CD4-positive, CD25-positive, alpha-beta regulatory T cell (primary cell): ENCODE results near the gene ATXN1. TPM values are rescaled to one million over a fixed set of nuclear protein-coding genes. Genes with fewer than 3 reads are reported as not detected.

Source experiments
- ATAC-seq, 2 donors: fragments of 150-1000 bp; cut with Tn5 transposase; one replicate each; pipeline ENCODE4 v1.10.0; 2021; ENCODE audit warnings: low read depth in 2 of 2, moderate number of reproducible peaks in 2 of 2, moderate library complexity in 1 of 2
- DNase-seq, 3 donors: peaks; one replicate each; pipeline versions ENCODE4 v3.0.0 to v3.0.0-alpha.2; 2012 to 2022; ENCODE audit warnings: mixed read lengths in 1 of 3
- H3K27ac ChIP-seq: one replicate; pipeline ENCODE4 v1.7.0; 2013; ENCODE audit warnings: mild to moderate bottlenecking, low read length; ENCODE audit not compliant: insufficient read depth, poor library complexity, severe bottlenecking
- H3K27me3 ChIP-seq: one replicate; pipeline ENCODE4 v1.7.0; 2013; ENCODE audit warnings: low read length; ENCODE audit not compliant: control insufficient read depth, insufficient read depth
- H3K36me3 ChIP-seq: one replicate; pipeline ENCODE4 v1.7.0; 2013; ENCODE audit warnings: mild to moderate bottlenecking, low read length, moderate library complexity; ENCODE audit not compliant: control insufficient read depth, insufficient read depth
- H3K4me1 ChIP-seq: 2 replicates; pipeline ENCODE4 v1.7.0; 2013; ENCODE audit warnings: mild to moderate bottlenecking, low read length; ENCODE audit not compliant: insufficient read depth, control insufficient read depth, poor library complexity, severe bottlenecking
- H3K4me3 ChIP-seq: one replicate; pipeline ENCODE4 v1.7.0; 2013; ENCODE audit warnings: low read depth, mild to moderate bottlenecking, low read length, moderate library complexity
- H3K9me3 ChIP-seq, 2 experiments: 1 replicate in 1 of 2; 2 replicates in 1 of 2; pipeline ENCODE4 v1.7.0; 2013; ENCODE audit warnings: low read length in 2 of 2, mild to moderate bottlenecking in 1 of 2, moderate library complexity in 1 of 2; ENCODE audit not compliant: control insufficient read depth in 2 of 2
- H3K27ac Mint-ChIP-seq, 3 donors: one replicate each; pipeline ENCODE4 v1.8.0; 2020 to 2022; ENCODE audit warnings: mild to moderate bottlenecking in 3 of 3, mixed read lengths in 3 of 3, moderate library complexity in 2 of 3
- H3K27me3 Mint-ChIP-seq: one replicate; pipeline ENCODE4 v1.8.0; 2022; ENCODE audit warnings: mild to moderate bottlenecking, mixed read lengths
- H3K36me3 Mint-ChIP-seq: one replicate; pipeline ENCODE4 v1.8.0; 2020; ENCODE audit warnings: mixed read lengths
- H3K4me1 Mint-ChIP-seq, 4 donors: one replicate each; pipeline ENCODE4 v1.8.0; 2020 to 2022; ENCODE audit warnings: mixed read lengths in 4 of 4, mild to moderate bottlenecking in 1 of 4
- H3K4me3 Mint-ChIP-seq, 4 donors: one replicate each; pipeline ENCODE4 v1.8.0; 2020 to 2022; ENCODE audit warnings: mild to moderate bottlenecking in 4 of 4, mixed read lengths in 4 of 4, moderate library complexity in 3 of 4
- H3K9me3 Mint-ChIP-seq, 7 donors: one replicate each; pipeline ENCODE4 v1.8.0; 2020 to 2022; ENCODE audit warnings: mixed read lengths in 7 of 7, mild to moderate bottlenecking in 3 of 7, moderate library complexity in 2 of 7
- polyA plus RNA-seq, 4 donors: library from polyadenylated mRNA; unstranded; fragments of 300-500 nt; fragmentation: Illumina TruSeq; gene quantifications; one replicate each; pipeline ENCODE4 v1.2.3, GENCODE V29; 2021
- total RNA-seq: library from RNA; stranded (reverse); gene quantifications from one replicate; pipeline ENCODE4 v1.2.3, GENCODE V29; 2022

The ATXN1 gene
- total and polyA plus RNA-seq, 5 donors from 2014 or later, result 15.8 to 191 (median 19.2) TPM

- no peak overlapping the region for H3K4me3 ChIP-seq
- H3K36me3 ChIP-seq, result no peaks in the 10 kb centered on the region
- DNase-seq, result no peak
- peaks cover 2% of the 10 kb centered on the region for H3K27me3 ChIP-seq
- H3K27ac ChIP-seq, result no peak overlapping the region
- ATAC-seq, result no peak
- Mint-ChIP-seq H3K27me3 (peaks cover 8% of the 10 kb centered on the region), H3K4me3 (no peak overlapping the region), H3K4me1 (no peaks in the 10 kb centered on the region), H3K36me3 (no peaks in the 10 kb centered on the region), H3K9me3 (no peaks in the 10 kb centered on the region), H3K27ac (peak overlapping the region in 1 of 3 donors; percentile 8)
- H3K4me1 ChIP-seq, result no peaks in the 10 kb centered on the region
- no peaks in the 10 kb centered on the region for H3K9me3 ChIP-seq
These were observed 466.9 kb downstream of the ATXN1 start for GRCh38 chr6:16294371-16294770.

DNA sequence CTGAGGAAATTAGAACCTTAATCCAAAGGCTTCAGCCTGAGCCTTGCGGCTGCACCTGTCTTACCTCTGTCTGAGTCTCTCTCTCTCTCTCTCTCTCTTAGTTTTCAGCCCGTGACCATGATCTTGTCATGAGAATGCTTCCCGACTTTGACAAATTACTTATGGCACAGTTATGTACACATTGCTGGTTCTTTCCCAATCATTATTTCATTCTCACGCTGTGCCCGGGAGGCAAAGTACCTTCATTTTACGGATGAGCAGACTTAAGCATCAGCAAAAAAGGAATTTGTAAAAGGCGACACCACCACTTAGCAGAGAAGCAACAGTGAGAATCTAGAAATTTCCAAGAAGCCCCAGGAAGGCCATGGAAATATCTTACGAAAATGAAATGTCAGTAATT lies 468.3 kb downstream of the ATXN1 start:
- no peaks in the 10 kb centered on the region for H3K9me3 ChIP-seq
- no peaks in the 10 kb centered on the region for H3K36me3 ChIP-seq
- no peak for ATAC-seq
- H3K4me1 ChIP-seq, result no peaks in the 10 kb centered on the region
- Mint-ChIP-seq H3K36me3 (no peaks in the 10 kb centered on the region), H3K9me3 (no peaks in the 10 kb centered on the region), H3K4me1 (no peaks in the 10 kb centered on the region), H3K27me3 (peaks cover 11% of the 10 kb centered on the region), H3K4me3 (no peak overlapping the region), H3K27ac (no peak overlapping the region)
- no peak for DNase-seq
- peaks cover 2% of the 10 kb centered on the region for H3K27me3 ChIP-seq
- no peak overlapping the region for H3K27ac ChIP-seq
- no peak overlapping the region for H3K4me3 ChIP-seq

- no peak overlapping the region for H3K27ac ChIP-seq
- H3K4me1 Mint-ChIP-seq, result no peaks in the 10 kb centered on the region
- H3K4me3 ChIP-seq, result no peak overlapping the region
- no peaks in the 10 kb centered on the region for H3K9me3 Mint-ChIP-seq
- DNase-seq (no peak), ATAC-seq (no peak)
- H3K4me1 ChIP-seq, result no peaks in the 10 kb centered on the region
- H3K36me3 ChIP-seq, result no peaks in the 10 kb centered on the region
- no peak overlapping the region for H3K27ac Mint-ChIP-seq
- no peaks in the 10 kb centered on the region for H3K9me3 ChIP-seq
- peaks cover 11% of the 10 kb centered on the region for H3K27me3 Mint-ChIP-seq
- H3K4me3 Mint-ChIP-seq, result no peak overlapping the region
- no peaks in the 10 kb centered on the region for H3K36me3 Mint-ChIP-seq
- peaks cover 2% of the 10 kb centered on the region for H3K27me3 ChIP-seq
These were observed 468.8 kb downstream of the ATXN1 start for GRCh38 chr6:16292432-16292831.

DNA sequence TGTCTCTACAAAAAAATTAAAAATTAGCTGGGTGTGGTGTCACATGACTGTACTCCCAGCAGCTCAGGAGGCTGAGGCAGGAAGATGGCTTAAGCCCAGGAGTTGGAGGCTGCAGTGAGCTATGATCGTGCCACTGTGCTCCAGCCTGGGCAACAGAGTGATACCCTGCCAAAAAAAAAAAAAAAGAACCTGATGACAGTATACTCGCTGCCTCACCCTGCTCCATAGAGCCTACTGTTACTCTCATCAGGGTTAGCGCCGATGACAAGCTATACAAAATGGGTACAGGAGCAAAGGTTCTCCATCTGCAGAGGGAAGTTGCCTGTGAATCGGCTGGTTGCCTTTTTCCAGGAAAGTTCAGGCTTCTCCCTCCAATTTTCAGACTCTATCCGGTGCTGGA lies 469.5 kb downstream of the ATXN1 start:
- DNase-seq (no peak), ATAC-seq (no peak)
- Histone ChIP-seq H3K27ac (no peak overlapping the region), H3K27me3 (peaks cover 2% of the 10 kb centered on the region), H3K36me3 (no peaks in the 10 kb centered on the region), H3K4me1 (no peaks in the 10 kb centered on the region), H3K9me3 (no peaks in the 10 kb centered on the region), H3K4me3 (no peak overlapping the region)
- no peak overlapping the region for H3K27ac Mint-ChIP-seq
- peaks cover 11% of the 10 kb centered on the region for H3K27me3 Mint-ChIP-seq
- no peaks in the 10 kb centered on the region for H3K36me3 Mint-ChIP-seq
- no peaks in the 10 kb centered on the region for H3K9me3 Mint-ChIP-seq
- H3K4me1 Mint-ChIP-seq, result no peaks in the 10 kb centered on the region
- no peak overlapping the region for H3K4me3 Mint-ChIP-seq

DNA sequence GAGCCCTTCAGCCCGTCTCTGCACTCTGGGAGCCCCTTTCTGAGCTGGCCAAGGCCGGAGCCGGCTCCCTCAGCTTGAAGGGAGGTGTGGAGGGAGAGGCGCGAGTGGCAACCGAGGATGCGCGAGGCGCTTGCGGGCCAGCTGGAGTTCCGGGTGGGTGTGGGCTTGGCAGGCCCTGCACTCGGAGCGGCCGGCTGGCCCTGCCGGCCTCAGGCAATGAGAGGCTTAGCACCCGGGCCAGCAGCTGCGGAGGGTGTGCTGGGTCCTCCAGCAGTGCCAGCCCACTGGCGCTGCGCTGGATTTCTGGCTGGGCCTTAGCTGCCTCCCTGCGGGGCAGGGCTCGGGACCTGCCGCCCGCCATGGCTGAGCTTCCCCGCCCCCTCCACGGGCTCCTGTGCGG lies 473.1 kb downstream of the ATXN1 start:
- H3K9me3 Mint-ChIP-seq, result no peaks in the 10 kb centered on the region
- Histone ChIP-seq H3K36me3 (no peaks in the 10 kb centered on the region), H3K9me3 (no peaks in the 10 kb centered on the region), H3K4me1 (no peaks in the 10 kb centered on the region), H3K4me3 (no peak overlapping the region), H3K27ac (no peak overlapping the region), H3K27me3 (no peaks in the 10 kb centered on the region)
- no peaks in the 10 kb centered on the region for H3K36me3 Mint-ChIP-seq
- H3K4me3 Mint-ChIP-seq, result no peak overlapping the region
- no peaks in the 10 kb centered on the region for H3K4me1 Mint-ChIP-seq
- no peak overlapping the region for H3K27ac Mint-ChIP-seq
- H3K27me3 Mint-ChIP-seq, result peaks cover 17% of the 10 kb centered on the region
- ATAC-seq, result no peak
- DNase-seq, result no peak

GRCh38 chr6:16286151-16286522 lies 475.1 kb downstream of the ATXN1 start:
- Mint-ChIP-seq H3K4me3 (no peak overlapping the region), H3K36me3 (no peaks in the 10 kb centered on the region), H3K4me1 (no peaks in the 10 kb centered on the region), H3K9me3 (no peaks in the 10 kb centered on the region), H3K27ac (no peak overlapping the region), H3K27me3 (peaks cover 17% of the 10 kb centered on the region)
- Histone ChIP-seq H3K36me3 (no peaks in the 10 kb centered on the region), H3K9me3 (no peaks in the 10 kb centered on the region), H3K4me1 (no peaks in the 10 kb centered on the region), H3K4me3 (no peak overlapping the region), H3K27me3 (no peaks in the 10 kb centered on the region), H3K27ac (no peak overlapping the region)
- ATAC-seq, result no peak
- peak in 1 of 3 donors; percentile 16 for DNase-seq

DNA sequence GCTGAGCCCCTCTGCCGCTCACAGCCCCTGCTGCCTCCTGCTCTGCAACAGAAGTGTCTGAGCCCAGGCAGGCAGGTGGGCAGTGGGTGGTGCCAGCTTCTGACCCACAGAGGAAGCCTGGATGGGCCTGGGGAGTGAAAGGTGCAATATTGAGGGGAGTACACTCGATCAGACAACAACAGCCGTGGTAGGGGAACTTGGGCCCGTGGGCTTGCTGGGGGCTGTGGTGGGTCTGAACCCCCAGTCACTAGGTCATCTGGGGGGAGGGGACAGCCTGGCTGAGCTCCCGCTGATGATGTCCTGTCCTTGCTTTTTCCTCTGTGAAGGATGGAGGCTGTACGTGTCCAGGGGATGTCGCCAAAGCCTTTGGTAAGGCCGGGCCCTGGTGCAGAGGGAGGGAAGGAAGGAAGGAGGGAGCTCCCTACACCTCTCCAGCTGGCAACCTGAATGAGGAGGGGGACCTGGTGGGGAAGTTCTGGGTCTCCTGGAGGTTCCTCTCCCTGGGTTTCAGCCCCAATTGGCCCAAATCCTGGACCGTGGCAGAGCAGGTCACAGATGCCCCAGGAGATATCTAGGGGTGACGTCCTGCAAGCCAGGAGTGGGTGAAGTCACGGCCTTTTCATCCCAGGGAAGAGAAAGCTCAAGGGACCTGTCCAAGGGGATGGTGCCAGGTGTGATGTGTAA lies 475.7 kb downstream of the ATXN1 start:
- Histone ChIP-seq H3K36me3 (no peaks in the 10 kb centered on the region), H3K27me3 (no peaks in the 10 kb centered on the region), H3K27ac (no peak overlapping the region), H3K4me1 (no peaks in the 10 kb centered on the region), H3K9me3 (no peaks in the 10 kb centered on the region), H3K4me3 (no peak overlapping the region)
- no peaks in the 10 kb centered on the region for H3K4me1 Mint-ChIP-seq
- ATAC-seq (no peak), DNase-seq (no peak)
- H3K36me3 Mint-ChIP-seq, result no peaks in the 10 kb centered on the region
- H3K9me3 Mint-ChIP-seq, result no peaks in the 10 kb centered on the region
- H3K27me3 Mint-ChIP-seq, result peaks cover 17% of the 10 kb centered on the region
- no peak overlapping the region for H3K27ac Mint-ChIP-seq
- peak overlapping the region in 1 of 4 donors; percentile 39 for H3K4me3 Mint-ChIP-seq

GRCh38 chr6:16284472-16284871 lies 476.8 kb downstream of the ATXN1 start:
- Histone ChIP-seq H3K4me1 (no peaks in the 10 kb centered on the region), H3K9me3 (no peaks in the 10 kb centered on the region), H3K4me3 (no peak overlapping the region), H3K27me3 (no peaks in the 10 kb centered on the region), H3K36me3 (no peaks in the 10 kb centered on the region), H3K27ac (no peak overlapping the region)
- DNase-seq (no peak), ATAC-seq (no peak)
- H3K9me3 Mint-ChIP-seq, result no peaks in the 10 kb centered on the region
- H3K36me3 Mint-ChIP-seq, result no peaks in the 10 kb centered on the region
- no peak overlapping the region for H3K4me3 Mint-ChIP-seq
- no peak overlapping the region for H3K27ac Mint-ChIP-seq
- H3K27me3 Mint-ChIP-seq, result peaks cover 10% of the 10 kb centered on the region
- H3K4me1 Mint-ChIP-seq, result no peaks in the 10 kb centered on the region
